ENCODE results near the gene FAP.

The FAP gene

GRCh38 chr2:162215162-162215561 is 28.1 kb downstream of the FAP start:
- Mint-ChIP-seq H3K27me3 (ENCODE audit: low read depth) (no peaks in the 10 kb centered on the region), H3K27ac (no peak overlapping the region), H3K4me3 (no peak overlapping the region), H3K9me3 (no peaks in the 10 kb centered on the region), H3K4me1 (peaks cover 18% of the 10 kb centered on the region), H3K36me3 (ENCODE audit: low read depth) (peaks cover 32% of the 10 kb centered on the region)
- no peak for TF ChIP-seq CTCF (IDR thresholded peaks at IDR 0.05; ENCODE audit: unreplicated experiment in 3 of 3)

- Mint-ChIP-seq H3K27me3 (ENCODE audit: low read depth) (no peaks in the 10 kb centered on the region), H3K9me3 (no peaks in the 10 kb centered on the region), H3K4me1 (peaks cover 4% of the 10 kb centered on the region), H3K27ac (no peak overlapping the region), H3K4me3 (no peak overlapping the region), H3K36me3 (ENCODE audit: low read depth) (peaks cover 30% of the 10 kb centered on the region)
- TF ChIP-seq CTCF (IDR thresholded peaks at IDR 0.05; ENCODE audit: unreplicated experiment in 3 of 3): no peak
Observed at GRCh38 chr2:162212366-162212765, 30.9 kb downstream of the FAP start.

GRCh38 chr2:162211732-162212131 is 31.5 kb downstream of the FAP start:
- no peak overlapping the region for H3K4me3 Mint-ChIP-seq
- TF ChIP-seq CTCF (IDR thresholded peaks at IDR 0.05; ENCODE audit: unreplicated experiment in 3 of 3): no peak
- no peaks in the 10 kb centered on the region for H3K9me3 Mint-ChIP-seq
- H3K27me3 Mint-ChIP-seq (ENCODE audit: low read depth): no peaks in the 10 kb centered on the region
- H3K27ac Mint-ChIP-seq: no peak overlapping the region
- H3K36me3 Mint-ChIP-seq (ENCODE audit: low read depth): peaks cover 24% of the 10 kb centered on the region
- H3K4me1 Mint-ChIP-seq: no peaks in the 10 kb centered on the region

- no peak for TF ChIP-seq CTCF (IDR thresholded peaks at IDR 0.05; ENCODE audit: unreplicated experiment in 3 of 3)
- H3K36me3 Mint-ChIP-seq (ENCODE audit: low read depth): peaks cover 19% of the 10 kb centered on the region
- no peak overlapping the region for H3K4me3 Mint-ChIP-seq
- H3K9me3 Mint-ChIP-seq: no peaks in the 10 kb centered on the region
- no peaks in the 10 kb centered on the region for H3K4me1 Mint-ChIP-seq
- H3K27ac Mint-ChIP-seq: no peak overlapping the region
- H3K27me3 Mint-ChIP-seq (ENCODE audit: low read depth): no peaks in the 10 kb centered on the region
Observed at GRCh38 chr2:162210385-162210784, 32.9 kb downstream of the FAP start.

DNA sequence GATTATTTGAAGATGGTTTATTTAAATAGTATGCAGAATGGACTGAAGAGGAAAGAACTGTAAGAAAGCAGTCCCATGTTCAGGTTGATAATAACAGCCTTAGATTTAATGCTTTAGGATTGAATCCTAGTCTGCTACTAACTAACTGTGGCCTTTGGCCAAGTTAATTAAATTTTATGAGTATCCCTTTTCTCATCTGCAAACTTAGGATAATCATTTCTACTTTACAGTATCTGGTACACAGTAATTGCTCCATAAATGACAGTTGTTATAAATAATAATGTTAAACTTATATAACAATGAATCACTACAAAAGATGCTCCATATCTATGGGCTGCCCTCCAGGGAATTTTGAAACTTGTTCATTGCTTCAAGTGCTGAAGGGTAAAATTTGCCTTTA is 41.0 kb downstream of the FAP start:
- Mint-ChIP-seq H3K36me3 (ENCODE audit: low read depth) (peaks cover 22% of the 10 kb centered on the region), H3K9me3 (no peaks in the 10 kb centered on the region), H3K27ac (no peak overlapping the region), H3K27me3 (ENCODE audit: low read depth) (no peaks in the 10 kb centered on the region), H3K4me1 (no peaks in the 10 kb centered on the region), H3K4me3 (no peak overlapping the region)
- TF ChIP-seq CTCF (IDR thresholded peaks at IDR 0.05; ENCODE audit: unreplicated experiment in 3 of 3): no peak

DNA sequence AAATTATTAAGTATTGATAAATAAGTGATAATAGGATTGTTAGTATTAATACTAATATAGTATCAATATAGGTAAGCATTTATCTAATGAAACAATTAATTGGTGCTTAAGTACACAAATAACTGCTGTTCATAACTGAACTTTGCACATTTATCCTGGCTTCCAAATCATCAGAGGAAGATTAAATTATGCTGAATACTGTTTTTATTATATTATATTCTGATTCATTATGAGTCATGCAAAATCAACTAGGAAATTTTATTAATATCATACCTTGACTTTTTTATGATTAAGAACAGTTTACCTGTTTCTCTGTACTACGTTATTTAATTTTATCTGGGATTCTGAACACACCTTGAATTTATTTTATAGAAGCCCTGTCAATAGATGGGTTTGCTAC is 42.6 kb downstream of the FAP start:
- no peaks in the 10 kb centered on the region for H3K4me1 Mint-ChIP-seq
- no peak overlapping the region for H3K27ac Mint-ChIP-seq
- H3K27me3 Mint-ChIP-seq (ENCODE audit: low read depth): no peaks in the 10 kb centered on the region
- TF ChIP-seq CTCF (IDR thresholded peaks at IDR 0.05; ENCODE audit: unreplicated experiment in 3 of 3): no peak
- no peak overlapping the region for H3K4me3 Mint-ChIP-seq
- H3K36me3 Mint-ChIP-seq (ENCODE audit: low read depth): peaks cover 23% of the 10 kb centered on the region
- H3K9me3 Mint-ChIP-seq: no peaks in the 10 kb centered on the region

Measured in nephron (organoid).